ENCODE data around the gene THEMIS. TPM values are rescaled to one million over a fixed set of nuclear protein-coding genes. Genes with fewer than 3 reads are reported as not detected.

THEMIS gene
- total RNA-seq, 1 experiment from 2014 or later: not detected

DNA sequence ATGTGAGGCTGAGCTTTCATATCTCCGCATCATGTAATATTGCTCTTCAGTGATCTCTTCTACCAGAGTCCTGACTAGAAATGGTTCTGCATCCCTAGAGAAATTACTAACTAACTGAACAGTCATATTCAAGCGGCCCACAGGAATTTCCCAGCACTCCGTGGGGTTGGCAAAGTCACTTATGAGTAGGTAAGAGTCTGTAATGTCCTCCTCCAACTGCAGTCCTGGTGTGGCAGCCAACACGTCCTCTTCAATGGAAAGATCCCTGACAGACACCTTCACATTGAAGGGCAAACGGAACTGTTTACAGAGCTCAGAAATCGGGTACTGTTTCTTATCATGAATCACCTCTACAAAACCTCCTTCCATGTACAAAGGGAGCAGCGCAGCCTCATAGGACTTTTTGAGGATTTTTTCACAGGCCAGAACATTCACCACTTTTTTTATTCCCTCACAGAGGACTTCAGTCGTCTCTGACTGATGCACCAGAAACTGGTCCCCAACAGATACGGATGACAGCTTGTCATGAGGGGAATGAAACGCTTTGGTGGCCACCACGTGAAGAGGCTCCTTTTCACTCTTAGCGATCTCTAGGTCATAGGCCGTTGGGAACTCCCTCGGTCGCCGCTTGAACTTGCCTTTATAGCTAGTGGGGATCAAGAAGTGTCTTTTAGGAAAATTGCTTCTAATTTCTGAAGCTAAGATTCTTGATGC, 87.7 kb downstream of the THEMIS start (continued):
- TF ChIP-seq, protein P1, sequence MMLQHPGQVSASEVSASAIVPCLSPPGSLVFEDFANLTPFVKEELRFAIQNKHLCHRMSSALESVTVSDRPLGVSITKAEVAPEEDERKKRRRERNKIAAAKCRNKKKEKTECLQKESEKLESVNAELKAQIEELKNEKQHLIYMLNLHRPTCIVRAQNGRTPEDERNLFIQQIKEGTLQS (CRISPR knock-in tag; conservative IDR thresholded peaks at IDR 0.05): no peak
- no peak for TF ChIP-seq ZNF263 (CRISPR knock-in tag; IDR thresholded peaks at IDR 0.05; ENCODE audit: low read depth)

DNA sequence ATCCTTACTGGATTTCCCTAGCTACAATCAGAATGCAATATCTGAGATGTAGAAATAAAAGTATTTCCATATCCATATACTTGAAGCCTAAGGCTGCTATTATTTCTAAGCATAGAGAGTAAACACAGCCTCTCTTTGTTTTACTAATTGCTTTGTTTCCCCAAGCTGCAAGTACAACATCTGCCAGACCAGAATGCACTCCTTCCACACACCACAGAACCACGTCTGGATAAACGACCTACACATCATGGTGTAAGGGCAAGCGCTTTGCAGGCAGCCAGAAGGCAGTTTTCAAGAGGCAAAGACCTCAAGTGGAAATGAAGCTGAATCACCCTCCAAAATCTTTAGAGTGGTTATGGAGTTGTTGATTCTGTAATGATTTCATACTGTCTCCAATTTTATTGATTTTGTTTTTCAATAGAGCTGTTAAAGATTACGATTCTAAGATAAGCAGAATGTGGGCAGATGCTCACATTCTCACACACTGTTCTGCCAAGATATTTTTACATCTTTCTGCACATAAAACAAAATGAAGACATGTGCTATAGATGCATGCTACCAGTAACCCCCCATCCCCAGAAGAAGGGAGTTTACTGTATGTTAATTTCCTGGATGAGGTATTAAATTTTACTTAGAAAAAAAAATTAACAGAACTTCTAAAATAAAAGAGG, 88.8 kb downstream of the THEMIS start:
- no peak overlapping the region for H3K27ac Mint-ChIP-seq

DNA sequence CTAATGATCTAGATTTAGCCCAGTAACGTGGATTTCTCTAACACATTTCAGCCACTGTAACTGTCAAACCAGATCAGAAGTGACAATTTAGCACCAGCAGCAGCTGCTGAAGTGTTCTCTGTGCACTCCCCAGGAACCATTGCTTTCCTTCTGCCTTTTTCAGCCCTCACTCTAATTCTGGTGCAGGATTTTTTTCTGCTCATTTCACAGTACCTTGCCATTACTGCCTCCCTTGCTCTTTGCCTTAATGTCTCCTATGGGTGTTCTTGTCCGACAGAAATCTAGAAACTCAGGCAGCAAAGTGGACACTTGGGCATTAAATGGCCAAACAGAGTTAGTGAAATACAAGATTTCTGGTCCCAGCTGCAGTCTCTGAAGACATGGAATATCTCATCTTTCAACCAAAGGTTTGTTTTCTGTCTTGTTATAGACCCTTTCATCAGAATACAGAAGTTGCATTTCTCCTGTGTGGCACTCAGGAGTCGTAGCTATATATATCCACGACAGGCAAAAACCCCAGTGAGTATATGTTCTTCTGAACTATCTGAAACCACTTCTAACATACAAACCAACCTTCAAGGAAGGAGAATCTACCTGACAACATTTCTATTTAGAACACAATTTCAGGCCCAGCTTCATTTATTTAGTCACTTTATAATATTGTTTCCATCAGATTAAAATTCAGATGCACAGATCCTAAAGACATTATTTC, 92.9 kb downstream of the THEMIS start:
- ATAC-seq (no peak), DNase-seq (ENCODE audit: low spot score) (no peak)
- Mint-ChIP-seq H3K4me1 (peaks cover 8% of the 10 kb centered on the region; the same call in 1 of the 2 replicates), H3K27ac (no peak overlapping the region), H3K4me3 (no peak overlapping the region), H3K36me3 (no peaks in the 10 kb centered on the region), H3K27me3 (ENCODE audit: low read depth) (no peaks in the 10 kb centered on the region), H3K9me3 (no peaks in the 10 kb centered on the region)
- POLR2A ChIA-PET: interaction anchor here (0.6 kb wide), 1 partner anchor 171 kb away, joined by 5 read pairs; no protein-coding TSS in a partner anchor
- CTCF ChIA-PET: interaction anchor here (1.4 kb wide), 1 partner anchor 17 kb away, joined by 3 read pairs; no protein-coding TSS in a partner anchor
- TF ChIP-seq TCF7 (CRISPR knock-in tag; IDR thresholded peaks at IDR 0.05; ENCODE audit: low read depth): no peak
- TF ChIP-seq SOX15 (CRISPR knock-in tag; IDR thresholded peaks at IDR 0.05): no peak
- TF ChIP-seq, protein P2, sequence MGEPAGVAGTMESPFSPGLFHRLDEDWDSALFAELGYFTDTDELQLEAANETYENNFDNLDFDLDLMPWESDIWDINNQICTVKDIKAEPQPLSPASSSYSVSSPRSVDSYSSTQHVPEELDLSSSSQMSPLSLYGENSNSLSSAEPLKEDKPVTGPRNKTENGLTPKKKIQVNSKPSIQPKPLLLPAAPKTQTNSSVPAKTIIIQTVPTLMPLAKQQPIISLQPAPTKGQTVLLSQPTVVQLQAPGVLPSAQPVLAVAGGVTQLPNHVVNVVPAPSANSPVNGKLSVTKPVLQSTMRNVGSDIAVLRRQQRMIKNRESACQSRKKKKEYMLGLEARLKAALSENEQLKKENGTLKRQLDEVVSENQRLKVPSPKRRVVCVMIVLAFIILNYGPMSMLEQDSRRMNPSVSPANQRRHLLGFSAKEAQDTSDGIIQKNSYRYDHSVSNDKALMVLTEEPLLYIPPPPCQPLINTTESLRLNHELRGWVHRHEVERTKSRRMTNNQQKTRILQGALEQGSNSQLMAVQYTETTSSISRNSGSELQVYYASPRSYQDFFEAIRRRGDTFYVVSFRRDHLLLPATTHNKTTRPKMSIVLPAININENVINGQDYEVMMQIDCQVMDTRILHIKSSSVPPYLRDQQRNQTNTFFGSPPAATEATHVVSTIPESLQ (CRISPR knock-in tag; IDR thresholded peaks at IDR 0.05): no peak
- TF ChIP-seq, protein P3, sequence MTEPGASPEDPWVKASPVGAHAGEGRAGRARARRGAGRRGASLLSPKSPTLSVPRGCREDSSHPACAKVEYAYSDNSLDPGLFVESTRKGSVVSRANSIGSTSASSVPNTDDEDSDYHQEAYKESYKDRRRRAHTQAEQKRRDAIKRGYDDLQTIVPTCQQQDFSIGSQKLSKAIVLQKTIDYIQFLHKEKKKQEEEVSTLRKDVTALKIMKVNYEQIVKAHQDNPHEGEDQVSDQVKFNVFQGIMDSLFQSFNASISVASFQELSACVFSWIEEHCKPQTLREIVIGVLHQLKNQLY (CRISPR knock-in tag; IDR thresholded peaks at IDR 0.05): no peak
- no peak for TF ChIP-seq ZNF396 (CRISPR knock-in tag; IDR thresholded peaks at IDR 0.05; ENCODE audit: borderline replicate concordance)
- TF ChIP-seq ZNF416 (CRISPR knock-in tag; IDR thresholded peaks at IDR 0.05): no peak
- no peak for TF ChIP-seq SMAD3 (CRISPR knock-in tag; IDR thresholded peaks at IDR 0.05; ENCODE audit: borderline replicate concordance)
- no peak for TF ChIP-seq ESRRA (CRISPR knock-in tag; IDR thresholded peaks at IDR 0.05; ENCODE audit: borderline replicate concordance)
- TF ChIP-seq, protein P4, sequence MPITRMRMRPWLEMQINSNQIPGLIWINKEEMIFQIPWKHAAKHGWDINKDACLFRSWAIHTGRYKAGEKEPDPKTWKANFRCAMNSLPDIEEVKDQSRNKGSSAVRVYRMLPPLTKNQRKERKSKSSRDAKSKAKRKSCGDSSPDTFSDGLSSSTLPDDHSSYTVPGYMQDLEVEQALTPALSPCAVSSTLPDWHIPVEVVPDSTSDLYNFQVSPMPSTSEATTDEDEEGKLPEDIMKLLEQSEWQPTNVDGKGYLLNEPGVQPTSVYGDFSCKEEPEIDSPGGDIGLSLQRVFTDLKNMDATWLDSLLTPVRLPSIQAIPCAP (CRISPR knock-in tag; IDR thresholded peaks at IDR 0.05): no peak

More for the DNA sequence above, 88.8 kb downstream of the THEMIS start:
- Mint-ChIP-seq H3K36me3 (no peaks in the 10 kb centered on the region), H3K4me3 (no peak overlapping the region), H3K9me3 (no peaks in the 10 kb centered on the region), H3K4me1 (peaks cover 18% of the 10 kb centered on the region), H3K27me3 (ENCODE audit: low read depth) (no peaks in the 10 kb centered on the region)
- TF ChIP-seq ZBTB21 (CRISPR knock-in tag; IDR thresholded peaks at IDR 0.05; ENCODE audit: borderline replicate concordance): no peak
- TF ChIP-seq, protein P5, sequence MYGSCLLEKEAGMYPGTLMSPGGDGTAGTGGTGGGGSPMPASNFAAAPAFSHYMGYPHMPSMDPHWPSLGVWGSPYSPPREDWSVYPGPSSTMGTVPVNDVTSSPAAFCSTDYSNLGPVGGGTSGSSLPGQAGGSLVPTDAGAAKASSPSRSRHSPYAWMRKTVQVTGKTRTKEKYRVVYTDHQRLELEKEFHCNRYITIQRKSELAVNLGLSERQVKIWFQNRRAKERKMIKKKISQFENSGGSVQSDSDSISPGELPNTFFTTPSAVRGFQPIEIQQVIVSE (CRISPR knock-in tag; IDR thresholded peaks at IDR 0.05; ENCODE audit: borderline replicate concordance): no peak
- TF ChIP-seq, protein P3 (CRISPR knock-in tag; IDR thresholded peaks at IDR 0.05): no peak
- TF ChIP-seq NFYB (CRISPR knock-in tag; conservative IDR thresholded peaks at IDR 0.05; ENCODE audit: low read depth): no peak
- TF ChIP-seq, protein P6, sequence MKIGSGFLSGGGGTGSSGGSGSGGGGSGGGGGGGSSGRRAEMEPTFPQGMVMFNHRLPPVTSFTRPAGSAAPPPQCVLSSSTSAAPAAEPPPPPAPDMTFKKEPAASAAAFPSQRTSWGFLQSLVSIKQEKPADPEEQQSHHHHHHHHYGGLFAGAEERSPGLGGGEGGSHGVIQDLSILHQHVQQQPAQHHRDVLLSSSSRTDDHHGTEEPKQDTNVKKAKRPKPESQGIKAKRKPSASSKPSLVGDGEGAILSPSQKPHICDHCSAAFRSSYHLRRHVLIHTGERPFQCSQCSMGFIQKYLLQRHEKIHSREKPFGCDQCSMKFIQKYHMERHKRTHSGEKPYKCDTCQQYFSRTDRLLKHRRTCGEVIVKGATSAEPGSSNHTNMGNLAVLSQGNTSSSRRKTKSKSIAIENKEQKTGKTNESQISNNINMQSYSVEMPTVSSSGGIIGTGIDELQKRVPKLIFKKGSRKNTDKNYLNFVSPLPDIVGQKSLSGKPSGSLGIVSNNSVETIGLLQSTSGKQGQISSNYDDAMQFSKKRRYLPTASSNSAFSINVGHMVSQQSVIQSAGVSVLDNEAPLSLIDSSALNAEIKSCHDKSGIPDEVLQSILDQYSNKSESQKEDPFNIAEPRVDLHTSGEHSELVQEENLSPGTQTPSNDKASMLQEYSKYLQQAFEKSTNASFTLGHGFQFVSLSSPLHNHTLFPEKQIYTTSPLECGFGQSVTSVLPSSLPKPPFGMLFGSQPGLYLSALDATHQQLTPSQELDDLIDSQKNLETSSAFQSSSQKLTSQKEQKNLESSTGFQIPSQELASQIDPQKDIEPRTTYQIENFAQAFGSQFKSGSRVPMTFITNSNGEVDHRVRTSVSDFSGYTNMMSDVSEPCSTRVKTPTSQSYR (CRISPR knock-in tag; IDR thresholded peaks at IDR 0.05): no peak
- TF ChIP-seq ZNF416 (CRISPR knock-in tag; IDR thresholded peaks at IDR 0.05): no peak
- TF ChIP-seq KAT7 (CRISPR knock-in tag; IDR thresholded peaks at IDR 0.05; ENCODE audit: borderline replicate concordance): no peak
- TF ChIP-seq, protein P7, sequence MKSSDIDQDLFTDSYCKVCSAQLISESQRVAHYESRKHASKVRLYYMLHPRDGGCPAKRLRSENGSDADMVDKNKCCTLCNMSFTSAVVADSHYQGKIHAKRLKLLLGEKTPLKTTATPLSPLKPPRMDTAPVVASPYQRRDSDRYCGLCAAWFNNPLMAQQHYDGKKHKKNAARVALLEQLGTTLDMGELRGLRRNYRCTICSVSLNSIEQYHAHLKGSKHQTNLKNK (CRISPR knock-in tag; IDR thresholded peaks at IDR 0.05): no peak
- TF ChIP-seq GRHL2 (CRISPR knock-in tag; IDR thresholded peaks at IDR 0.05; ENCODE audit: insufficient replicate concordance, severe bottlenecking): no peak
- ATAC-seq (no peak), DNase-seq (ENCODE audit: low spot score) (no peak)
- CTCF ChIA-PET: interaction anchor here (1.5 kb wide), 1 partner anchor 75 kb away, joined by 3 read pairs; no protein-coding TSS in a partner anchor
- POLR2A ChIA-PET: interaction anchor here (0.6 kb wide), 1 partner anchor 1767 kb away, joined by 3 read pairs; no protein-coding TSS in a partner anchor
